Measurements from ENCODE around the gene SGO1. TPM values are rescaled to one million over a fixed set of nuclear protein-coding genes. Genes with fewer than 3 reads are reported as not detected.

SGO1 gene
- 16.4 and 26.0 TPM in 2 replicates for total RNA-seq

GRCh38 chr3:20185679-20186599, at the start of gene SGO1:
TSS of gene SGO1 (minus strand) at chr3:20186206. CDS start at chr3:20184027, 2,179 bp downstream.

Small RNAs within 50 kb of the gene (small RNA-seq; reads per million reads assigned to genes)
- gene MIR3135A = not detected

Other genes with a start within 250 kb of the SGO1 start
- 113 and 127 TPM in 2 replicates for gene RAB5A, start 239.1 kb downstream of the SGO1 start, total RNA-seq
- not detected in 2 replicates for gene PP2D1, start 173.9 kb downstream of the SGO1 start, total RNA-seq
- gene KAT2B, start 145.8 kb downstream of the SGO1 start, total RNA-seq = 15.7 and 18.2 TPM in 2 replicates